Measurements from ENCODE around the gene SLC12A7.
A peak's percentile ranks its signal among the peaks of the same experiment; 100 is the strongest.

The SLC12A7 gene

GRCh38 chr5:1124205-1125029, 12.6 kb upstream of the SLC12A7 start:
- DNase-seq = no peak

- no peak for DNase-seq
These were observed 11.7 kb upstream of the SLC12A7 start for GRCh38 chr5:1123418-1124147.

GRCh38 chr5:1122511-1123294, 10.8 kb upstream of the SLC12A7 start:
- no peak for DNase-seq

GRCh38 chr5:1121891-1122290, 10.0 kb upstream of the SLC12A7 start:
- DNase-seq = no peak

GRCh38 chr5:1121044-1121443, 9.2 kb upstream of the SLC12A7 start:
- no peak for DNase-seq

GRCh38 chr5:1120236-1120999, 8.6 kb upstream of the SLC12A7 start:
- DNase-seq = no peak

GRCh38 chr5:1119312-1119831, 7.5 kb upstream of the SLC12A7 start:
- DNase-seq = no peak

- peak; percentile 72 for DNase-seq
These were observed 6.9 kb upstream of the SLC12A7 start for GRCh38 chr5:1118738-1119137.

- peak; percentile 83 for DNase-seq
These were observed 6.4 kb upstream of the SLC12A7 start for GRCh38 chr5:1118231-1118698.

GRCh38 chr5:1116977-1117376, 5.1 kb upstream of the SLC12A7 start:
- DNase-seq = no peak

- DNase-seq = no peak
These were observed 4.4 kb upstream of the SLC12A7 start for GRCh38 chr5:1116109-1116740.

- DNase-seq = no peak
These were observed 3.4 kb upstream of the SLC12A7 start for GRCh38 chr5:1115123-1115815.

GRCh38 chr5:1113805-1114586, 2.1 kb upstream of the SLC12A7 start:
- no peak for DNase-seq

GRCh38 chr5:1113332-1113690, 1.4 kb upstream of the SLC12A7 start:
- DNase-seq = no peak

- DNase-seq = no peak
These were observed 901 bp upstream of the SLC12A7 start for GRCh38 chr5:1112596-1113331.

- DNase-seq = no peak
These were observed 579 bp downstream of the SLC12A7 start for GRCh38 chr5:1111241-1111726.

GRCh38 chr5:1110307-1111240, 1.3 kb downstream of the SLC12A7 start:
- no peak for DNase-seq
